ENCODE data around the gene GPC6. TPM values are rescaled to one million over a fixed set of nuclear protein-coding genes. Genes with fewer than 3 reads are reported as not detected.

Gene GPC6
- total RNA-seq, 2 donors from 2014 or later, result 1.6 to 4.0 TPM

DNA sequence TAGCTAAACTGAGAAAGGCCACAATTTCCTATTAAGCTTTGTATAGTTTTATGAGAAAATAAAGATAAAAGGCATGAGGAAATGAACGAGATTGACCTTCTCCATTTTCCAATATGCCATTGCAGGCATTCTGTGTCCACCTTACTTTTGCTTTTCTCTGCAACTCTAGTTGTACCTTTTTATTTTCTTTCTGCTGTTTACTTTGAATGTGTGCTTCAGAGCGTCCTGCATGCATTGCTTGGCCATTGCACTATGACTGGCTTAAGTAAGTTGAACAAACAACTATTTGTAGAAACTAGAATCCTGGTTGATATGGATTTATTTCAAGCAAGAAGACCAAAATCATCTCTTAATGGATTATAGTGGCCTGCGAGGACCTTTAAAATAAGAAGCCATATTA, 510.3 kb downstream of the GPC6 start:
- Histone ChIP-seq H3K4me1 (peaks cover 7% of the 10 kb centered on the region), H3K9me3 (no peaks in the 10 kb centered on the region), H3K4me3 (no peak overlapping the region), H3K36me3 (replicated peaks in 1 of 2; ENCODE audit: insufficient read depth in 1 of 2, low read depth in 2 of 2) (no peaks in the 10 kb centered on the region), H3K27me3 (no peaks in the 10 kb centered on the region), H3K27ac (no peak overlapping the region)
- 77 to 79% methylated on average over 3 of the region's 3 CpGs for WGBS, 2 donors
- no peak for TF ChIP-seq CTCF (IDR thresholded peaks at IDR 0.05)
- TF ChIP-seq POLR2A (IDR thresholded peaks at IDR 0.05), result no peak
- ATAC-seq (no peak), DNase-seq (no peak)
- intact Hi-C loops (cut with DNase I), result no loop called here

GRCh38 chr13:93740334-93740733, 513.7 kb downstream of the GPC6 start:
- intact Hi-C loops (cut with DNase I), result no loop called here
- H3K27me3 ChIP-seq, result no peaks in the 10 kb centered on the region
- no peak for DNase-seq
- no peaks in the 10 kb centered on the region for H3K9me3 ChIP-seq
- peaks cover 7% of the 10 kb centered on the region for H3K4me1 ChIP-seq
- 8 to 11% methylated on average over 1 of the region's 1 CpG for WGBS, 2 donors
- H3K36me3 ChIP-seq (replicated peaks in 1 of 2; ENCODE audit: insufficient read depth in 1 of 2, low read depth in 2 of 2), result no peaks in the 10 kb centered on the region
- no peak for TF ChIP-seq CTCF (IDR thresholded peaks at IDR 0.05)
- no peak for TF ChIP-seq POLR2A (IDR thresholded peaks at IDR 0.05)
- H3K27ac ChIP-seq, result no peak overlapping the region
- H3K4me3 ChIP-seq, result no peak overlapping the region
- ATAC-seq, result no peak

- 86 to 92% methylated on average over 5 of the region's 5 CpGs for WGBS, 2 donors
- H3K4me3 ChIP-seq, result no peak overlapping the region
- H3K4me1 ChIP-seq, result peaks cover 7% of the 10 kb centered on the region
- H3K27me3 ChIP-seq, result no peaks in the 10 kb centered on the region
- ATAC-seq, result no peak
- no peaks in the 10 kb centered on the region for H3K36me3 ChIP-seq (replicated peaks in 1 of 2; ENCODE audit: insufficient read depth in 1 of 2, low read depth in 2 of 2)
- TF ChIP-seq CTCF (IDR thresholded peaks at IDR 0.05) (no peak), POLR2A (IDR thresholded peaks at IDR 0.05) (no peak)
- H3K9me3 ChIP-seq, result no peaks in the 10 kb centered on the region
- no peak for DNase-seq
- no peak overlapping the region for H3K27ac ChIP-seq
- intact Hi-C loops (cut with DNase I), result no loop called here
These were observed 517.4 kb downstream of the GPC6 start for GRCh38 chr13:93744033-93744432.

DNA sequence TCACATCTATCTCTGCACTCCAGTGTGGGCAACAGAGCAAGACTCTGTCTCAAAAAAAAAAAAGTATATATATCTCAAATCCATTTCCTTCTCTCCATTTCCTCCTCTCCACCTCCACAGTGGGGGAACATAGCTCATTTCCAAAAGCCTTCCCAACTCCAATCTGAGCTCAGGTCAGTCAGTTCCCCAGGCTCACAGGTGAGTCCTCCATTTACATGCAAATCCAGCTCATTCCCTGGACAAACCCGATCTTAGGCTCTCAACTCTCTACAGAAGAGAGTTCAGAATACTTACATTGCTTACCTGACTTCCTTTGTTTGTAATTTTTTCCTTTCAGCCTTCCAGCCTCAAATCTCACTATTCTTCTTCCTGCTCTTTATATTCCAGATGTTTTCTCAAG, 518.3 kb downstream of the GPC6 start:
- WGBS, 2 donors, result 70 to 88% methylated on average over 1 of the region's 1 CpG
- no peaks in the 10 kb centered on the region for H3K27me3 ChIP-seq
- no peak overlapping the region for H3K27ac ChIP-seq
- intact Hi-C loops (cut with DNase I), result no loop called here
- no peaks in the 10 kb centered on the region for H3K9me3 ChIP-seq
- ATAC-seq, result no peak
- no peak overlapping the region for H3K4me3 ChIP-seq
- peaks cover 7% of the 10 kb centered on the region for H3K4me1 ChIP-seq
- DNase-seq, result no peak
- no peak for TF ChIP-seq CTCF (IDR thresholded peaks at IDR 0.05)
- TF ChIP-seq POLR2A (IDR thresholded peaks at IDR 0.05), result no peak
- no peaks in the 10 kb centered on the region for H3K36me3 ChIP-seq (replicated peaks in 1 of 2; ENCODE audit: insufficient read depth in 1 of 2, low read depth in 2 of 2)

DNA sequence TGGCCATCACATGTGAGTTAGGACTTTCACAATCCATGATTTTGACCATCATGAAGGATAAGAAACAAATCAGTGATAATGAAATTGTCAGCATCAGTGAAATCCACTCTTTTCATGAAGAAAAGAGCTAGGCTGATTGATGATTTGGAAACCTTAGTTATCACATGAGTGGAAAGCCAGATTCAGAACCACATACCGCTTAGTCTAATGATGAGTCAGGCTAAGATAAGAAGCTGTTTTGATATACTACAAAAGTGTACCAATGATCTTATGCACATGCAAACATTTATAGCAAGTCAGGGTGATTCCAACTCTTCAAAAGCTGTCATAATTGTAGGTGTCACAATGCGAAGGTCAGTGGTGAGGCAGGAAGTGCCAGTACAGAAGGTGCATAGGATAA, 519.3 kb downstream of the GPC6 start:
- H3K4me3 ChIP-seq, result no peak overlapping the region
- no peak for ATAC-seq
- 50 to 52% methylated on average over 2 of the region's 2 CpGs for WGBS, 2 donors

More for the DNA sequence above, 519.3 kb downstream of the GPC6 start:
- H3K9me3 ChIP-seq, result no peaks in the 10 kb centered on the region
- H3K4me1 ChIP-seq, result no peaks in the 10 kb centered on the region
- DNase-seq, result no peak
- no peak overlapping the region for H3K27ac ChIP-seq
- no peaks in the 10 kb centered on the region for H3K27me3 ChIP-seq
- intact Hi-C loops (cut with DNase I), result no loop called here
- no peaks in the 10 kb centered on the region for H3K36me3 ChIP-seq (replicated peaks in 1 of 2; ENCODE audit: insufficient read depth in 1 of 2, low read depth in 2 of 2)
- TF ChIP-seq CTCF (IDR thresholded peaks at IDR 0.05), result no peak
- no peak for TF ChIP-seq POLR2A (IDR thresholded peaks at IDR 0.05)
